OCI-LY1 (cell line): Measurements from ENCODE around the gene RAI1.
"Not testable (repeated sequence)": the region's sequence is repeated elsewhere in the genome, so short reads cannot be mapped to it uniquely, and the experiment has no call there.

ENCODE experiments used
- H2AFZ ChIP-seq: fragments of 200-600 bp; sonication (generic), shearing (Covaris generic); 2 replicates; pipeline ENCODE4 v1.6.0; 2014; ENCODE audit warnings: antibody characterized with exemption, mild to moderate bottlenecking, low read length
- H3F3A ChIP-seq: fragments of 200-600 bp; sonication (generic), shearing (Covaris generic); 2 replicates; pipeline ENCODE4 v1.6.0; 2014; ENCODE audit warnings: mild to moderate bottlenecking, antibody characterized with exemption, low read length, moderate library complexity; ENCODE audit not compliant: insufficient read depth
- H3K27ac ChIP-seq: fragments of 200-600 bp; sonication (generic); 2 replicates; pipeline ENCODE4 v1.5.1; 2014; ENCODE audit warnings: low read length, mixed run types, mild to moderate bottlenecking, low read depth; ENCODE audit not compliant: poor library complexity, severe bottlenecking
- H3K27me3 ChIP-seq: fragments of 200-600 bp; sonication (generic); 2 replicates; pipeline ENCODE4 v1.6.0; 2014; ENCODE audit warnings: antibody characterized with exemption, mild to moderate bottlenecking, low read length, moderate library complexity; ENCODE audit not compliant: insufficient read depth
- H3K36me3 ChIP-seq: fragments of 200-600 bp; sonication (generic); 2 replicates; pipeline ENCODE4 v1.6.1; 2014; ENCODE audit warnings: mild to moderate bottlenecking, antibody characterized with exemption, low read length, moderate library complexity, mixed read lengths; ENCODE audit not compliant: insufficient read depth
- H3K4me1 ChIP-seq: fragments of 200-600 bp; sonication (generic); 2 replicates; pipeline ENCODE4 v1.5.1; 2014; ENCODE audit warnings: mild to moderate bottlenecking, low read length, moderate library complexity; ENCODE audit not compliant: insufficient read depth, severe bottlenecking
- H3K4me2 ChIP-seq: fragments of 200-600 bp; sonication (generic), shearing (Covaris generic); 2 replicates; pipeline ENCODE4 v1.6.1; 2014; ENCODE audit warnings: low read length
- H3K4me3 ChIP-seq: fragments of 200-600 bp; sonication (generic); 2 replicates; pipeline ENCODE4 v1.5.1; 2014; ENCODE audit warnings: low read length, low read depth, mild to moderate bottlenecking, mixed read lengths; ENCODE audit not compliant: poor library complexity, severe bottlenecking
- H3K79me2 ChIP-seq: fragments of 200-600 bp; shearing (Covaris generic); 2 replicates; pipeline ENCODE4 v1.6.1; 2016; ENCODE audit warnings: mixed run types, low read length, mixed read lengths; ENCODE audit not compliant: insufficient read depth
- H3K9ac ChIP-seq: fragments of 200-600 bp; sonication (generic), shearing (Covaris generic); 2 replicates; pipeline ENCODE4 v1.6.1; 2014; ENCODE audit warnings: mild to moderate bottlenecking, low read length, mixed read lengths
- H3K9me2 ChIP-seq: fragments of 200-600 bp; sonication (generic), shearing (Covaris generic); 2 replicates; pipeline ENCODE4 v1.6.1; 2014; ENCODE audit warnings: low read depth, mild to moderate bottlenecking, low read length, mixed read lengths
- H3K9me3 ChIP-seq: fragments of 200-600 bp; shearing (Covaris generic); 2 replicates; pipeline ENCODE4 v1.6.1; 2014; ENCODE audit warnings: low read length, mixed read lengths
- H4K20me1 ChIP-seq: fragments of 200-600 bp; sonication (generic), shearing (Covaris generic); 2 replicates; pipeline ENCODE4 v1.6.0; 2016; ENCODE audit warnings: mild to moderate bottlenecking, low read length; ENCODE audit not compliant: insufficient read depth
- EZH2 ChIP-seq: fragments of 200-600 bp; sonication (generic), shearing (Covaris generic); IDR thresholded peaks from 2 replicates; pipeline ENCODE4 v1.8.0; 2017; ENCODE audit warnings: borderline replicate concordance, mixed run types, mild to moderate bottlenecking, antibody characterized with exemption, low read length, moderate library complexity, mixed read lengths
- TF ChIP-seq, protein P1 (sequence below): fragments of 200-600 bp; sonication (generic), shearing (Covaris generic); IDR thresholded peaks from 2 replicates; pipeline ENCODE4 v1.5.1; 2017; ENCODE audit warnings: mild to moderate bottlenecking, antibody characterized with exemption, low read length, moderate library complexity, mixed read lengths

The RAI1 gene

DNA sequence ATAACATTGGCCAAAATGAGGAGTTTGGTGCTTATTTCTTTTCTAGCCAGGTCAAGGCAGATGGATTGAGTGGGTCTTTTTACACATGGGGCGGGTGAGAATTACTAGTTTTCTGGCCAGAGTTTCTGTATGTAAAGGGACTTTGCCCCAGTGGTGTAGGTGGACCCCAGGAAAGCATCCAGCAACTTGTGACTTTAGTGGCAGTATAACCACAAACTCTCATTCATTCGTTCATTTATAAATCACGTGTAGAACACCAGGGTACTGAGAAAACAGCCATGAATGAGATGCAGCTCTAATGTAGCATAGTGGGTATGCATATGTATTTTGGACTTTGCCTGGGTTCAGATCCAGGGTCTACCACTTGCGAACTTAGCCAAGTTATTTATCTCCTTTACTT, 8.1 kb downstream of the RAI1 start:
- peaks cover 5% of the 10 kb centered on the region for H3K4me1 ChIP-seq
- no peaks in the 10 kb centered on the region for H3K27me3 ChIP-seq

DNA sequence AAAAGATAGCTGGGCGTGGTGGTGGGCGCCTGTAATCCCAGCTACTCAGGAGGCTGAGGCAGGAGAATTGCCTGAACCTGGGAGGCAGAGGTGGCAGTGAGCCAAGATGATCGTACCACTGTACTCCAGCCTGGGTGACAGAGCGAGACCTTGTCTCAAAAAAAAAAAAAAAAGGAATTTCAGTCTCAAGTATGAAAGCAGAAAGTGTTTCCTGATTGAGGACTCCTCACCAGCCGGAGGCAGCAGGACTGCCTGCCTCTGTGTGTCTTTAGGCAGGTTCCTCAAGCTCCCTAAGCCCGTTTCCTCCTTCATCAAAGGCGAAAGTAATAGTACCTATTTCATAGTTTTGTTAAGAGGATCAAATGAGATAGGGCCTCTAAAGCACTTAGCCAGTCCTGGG, 9.0 kb downstream of the RAI1 start:
- not testable (repeated sequence) for H3K4me1 ChIP-seq, H2AFZ ChIP-seq, H3K9me2 ChIP-seq, H3K4me2 ChIP-seq, H3K4me3 ChIP-seq, H3K9ac ChIP-seq, H3K36me3 ChIP-seq, H3K79me2 ChIP-seq, H3K27ac ChIP-seq, H4K20me1 ChIP-seq, H3F3A ChIP-seq, H3K9me3 ChIP-seq, H3K27me3 ChIP-seq

More for the DNA sequence above, 8.1 kb downstream of the RAI1 start:
- Histone ChIP-seq H3F3A (no peaks in the 10 kb centered on the region), H4K20me1 (no peaks in the 10 kb centered on the region), H2AFZ (no peak overlapping the region), H3K9me2 (no peaks in the 10 kb centered on the region), H3K9me3 (no peaks in the 10 kb centered on the region), H3K27ac (no peak overlapping the region), H3K4me2 (no peak overlapping the region), H3K9ac (no peak overlapping the region), H3K79me2 (no peaks in the 10 kb centered on the region), H3K4me3 (no peak overlapping the region), H3K36me3 (no peaks in the 10 kb centered on the region)
- TF ChIP-seq, protein P1, sequence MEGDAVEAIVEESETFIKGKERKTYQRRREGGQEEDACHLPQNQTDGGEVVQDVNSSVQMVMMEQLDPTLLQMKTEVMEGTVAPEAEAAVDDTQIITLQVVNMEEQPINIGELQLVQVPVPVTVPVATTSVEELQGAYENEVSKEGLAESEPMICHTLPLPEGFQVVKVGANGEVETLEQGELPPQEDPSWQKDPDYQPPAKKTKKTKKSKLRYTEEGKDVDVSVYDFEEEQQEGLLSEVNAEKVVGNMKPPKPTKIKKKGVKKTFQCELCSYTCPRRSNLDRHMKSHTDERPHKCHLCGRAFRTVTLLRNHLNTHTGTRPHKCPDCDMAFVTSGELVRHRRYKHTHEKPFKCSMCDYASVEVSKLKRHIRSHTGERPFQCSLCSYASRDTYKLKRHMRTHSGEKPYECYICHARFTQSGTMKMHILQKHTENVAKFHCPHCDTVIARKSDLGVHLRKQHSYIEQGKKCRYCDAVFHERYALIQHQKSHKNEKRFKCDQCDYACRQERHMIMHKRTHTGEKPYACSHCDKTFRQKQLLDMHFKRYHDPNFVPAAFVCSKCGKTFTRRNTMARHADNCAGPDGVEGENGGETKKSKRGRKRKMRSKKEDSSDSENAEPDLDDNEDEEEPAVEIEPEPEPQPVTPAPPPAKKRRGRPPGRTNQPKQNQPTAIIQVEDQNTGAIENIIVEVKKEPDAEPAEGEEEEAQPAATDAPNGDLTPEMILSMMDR = no peak
- no peak for TF ChIP-seq EZH2

DNA sequence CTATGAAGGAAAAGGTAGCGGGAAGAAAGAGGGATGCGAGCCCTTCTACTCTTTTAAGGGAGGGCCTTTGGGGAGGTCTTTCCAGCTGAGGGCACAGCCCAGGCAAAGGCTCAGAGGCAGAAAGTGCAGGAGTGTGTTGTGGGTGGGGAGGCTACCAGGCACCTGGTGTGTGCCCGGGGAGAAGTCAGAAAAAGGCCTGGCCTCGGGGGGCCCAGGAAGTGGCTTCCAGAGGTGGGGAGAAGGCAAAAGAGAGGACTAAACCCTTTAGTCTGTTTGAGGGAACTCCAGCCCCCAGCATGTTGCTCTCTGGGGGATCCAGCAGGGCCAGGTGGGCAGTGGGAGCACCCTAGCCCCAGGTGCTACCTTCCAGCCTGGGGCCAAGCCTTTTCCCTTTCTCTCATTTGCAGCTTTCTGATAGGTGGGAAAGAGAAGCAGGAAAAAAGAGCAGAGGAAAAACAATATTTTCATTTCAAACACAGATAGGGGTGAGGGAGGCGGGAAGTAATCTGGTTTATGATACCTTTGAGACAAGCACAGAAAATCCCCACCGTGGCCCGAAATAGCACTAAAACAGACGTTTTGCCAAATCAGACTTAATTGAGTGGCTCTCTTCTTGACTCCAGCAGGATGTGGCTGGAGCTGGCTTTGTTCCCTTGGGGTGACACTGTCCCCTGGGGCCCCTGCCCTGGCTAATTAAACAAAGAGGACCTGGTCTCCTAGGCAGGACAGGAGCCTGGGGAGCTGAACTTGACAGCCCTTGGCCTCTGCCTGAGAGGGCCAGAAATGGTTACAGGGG, 10.4 kb downstream of the RAI1 start:
- Histone ChIP-seq H4K20me1 (no peaks in the 10 kb centered on the region), H3K27me3 (no peaks in the 10 kb centered on the region), H3K9me3 (no peaks in the 10 kb centered on the region), H3F3A (no peaks in the 10 kb centered on the region), H2AFZ (no peak overlapping the region), H3K9ac (no peak overlapping the region), H3K4me3 (no peak overlapping the region), H3K27ac (no peak overlapping the region), H3K4me2 (no peak overlapping the region), H3K9me2 (no peaks in the 10 kb centered on the region), H3K4me1 (peaks cover 16% of the 10 kb centered on the region), H3K79me2 (no peaks in the 10 kb centered on the region), H3K36me3 (no peaks in the 10 kb centered on the region)
- TF ChIP-seq, protein P1 = no peak
- no peak for TF ChIP-seq EZH2
